ENCODE data around the gene CDH4. TPM values are rescaled to one million over a fixed set of nuclear protein-coding genes. Genes with fewer than 3 reads are reported as not detected.

The CDH4 gene
- total RNA-seq, 1 donor from 2014 or later, result not detected

GRCh38 chr20:61480158-61480825 is 228.2 kb downstream of the CDH4 start:
- no peak for ATAC-seq

GRCh38 chr20:61482056-61482887 is 230.2 kb downstream of the CDH4 start:
- ATAC-seq, result no peak
- DNase-seq (ENCODE audit: low spot score), result no peak

More at GRCh38 chr20:61480158-61480825, 228.2 kb downstream of the CDH4 start:
- DNase-seq (ENCODE audit: low spot score), result no peak

- no peak for ATAC-seq
- DNase-seq (ENCODE audit: low spot score), result no peak
Observed at GRCh38 chr20:61482901-61483300, 230.8 kb downstream of the CDH4 start.

GRCh38 chr20:61483336-61484067 is 231.4 kb downstream of the CDH4 start:
- ATAC-seq, result no peak
- DNase-seq (ENCODE audit: low spot score), result no peak

- no peak for ATAC-seq
- no peak for DNase-seq (ENCODE audit: low spot score)
Observed at GRCh38 chr20:61486198-61486597, 234.1 kb downstream of the CDH4 start.

- no peak for ATAC-seq
- no peak for DNase-seq (ENCODE audit: low spot score)
Observed at GRCh38 chr20:61487346-61487996, 235.4 kb downstream of the CDH4 start.

GRCh38 chr20:61487997-61488371 is 235.9 kb downstream of the CDH4 start:
- no peak for ATAC-seq
- no peak for DNase-seq (ENCODE audit: low spot score)

GRCh38 chr20:61490721-61491120 is 238.7 kb downstream of the CDH4 start:
- no peak for DNase-seq (ENCODE audit: low spot score)
- ATAC-seq, result no peak

- ATAC-seq (no peak), DNase-seq (ENCODE audit: low spot score) (no peak)
Observed at GRCh38 chr20:61492065-61492464, 240.0 kb downstream of the CDH4 start.

- no peak for ATAC-seq
- no peak for DNase-seq (ENCODE audit: low spot score)
Observed at GRCh38 chr20:61493798-61494305, 241.8 kb downstream of the CDH4 start.

- ATAC-seq (no peak), DNase-seq (ENCODE audit: low spot score) (no peak)
Observed at GRCh38 chr20:61494763-61495575, 242.9 kb downstream of the CDH4 start.

- DNase-seq (ENCODE audit: low spot score), result no peak
- no peak for ATAC-seq
Observed at GRCh38 chr20:61497029-61497627, 245.1 kb downstream of the CDH4 start.

GRCh38 chr20:61499859-61500554 is 247.9 kb downstream of the CDH4 start:
- DNase-seq (ENCODE audit: low spot score) (no peak), ATAC-seq (no peak)

GRCh38 chr20:61500791-61501321 is 248.8 kb downstream of the CDH4 start:
- DNase-seq (ENCODE audit: low spot score) (no peak), ATAC-seq (no peak)

- DNase-seq (ENCODE audit: low spot score), result no peak
Observed at GRCh38 chr20:61502433-61502832, 250.4 kb downstream of the CDH4 start.

GRCh38 chr20:61503106-61503505 is 251.0 kb downstream of the CDH4 start:
- DNase-seq (ENCODE audit: low spot score), result no peak
- no peak for ATAC-seq

More at GRCh38 chr20:61502433-61502832, 250.4 kb downstream of the CDH4 start:
- ATAC-seq, result no peak

GRCh38 chr20:61505508-61505907 is 253.4 kb downstream of the CDH4 start:
- no peak for ATAC-seq
- no peak for DNase-seq (ENCODE audit: low spot score)

GRCh38 chr20:61507778-61508177 is 255.7 kb downstream of the CDH4 start:
- DNase-seq (ENCODE audit: low spot score) (no peak), ATAC-seq (no peak)
